H9 (cell line): ENCODE results near the gene RGS16. TPM values are rescaled to one million over a fixed set of nuclear protein-coding genes. Genes with fewer than 3 reads are reported as not detected.
A peak's percentile ranks its signal among the peaks of the same experiment; 100 is the strongest.

Source experiments
- DNase-seq: peaks from one replicate; pipeline ENCODE4 v3.0.0-alpha.2; 2017
- H2AFZ ChIP-seq: one replicate; pipeline ENCODE4 v1.6.1; 2013; ENCODE audit warnings: mild to moderate bottlenecking, low read length, control low read depth, moderate library complexity
- H2AK5ac ChIP-seq: 2 replicates; pipeline ENCODE4 v1.6.1; 2013; ENCODE audit warnings: low read length, control low read depth, mixed read lengths; ENCODE audit not compliant: insufficient read length
- H2BK120ac ChIP-seq: one replicate; pipeline ENCODE4 v1.6.1; 2013; ENCODE audit warnings: low read depth, mild to moderate bottlenecking, low read length, control low read depth, inconsistent platforms; ENCODE audit not compliant: poor library complexity, severe bottlenecking
- H2BK12ac ChIP-seq: 2 replicates; pipeline ENCODE4 v1.6.1; 2013; ENCODE audit warnings: low read length, control low read depth, mixed read lengths, low read depth; ENCODE audit not compliant: insufficient read length
- H2BK15ac ChIP-seq: 2 replicates; pipeline ENCODE4 v1.6.1; 2013; ENCODE audit warnings: low read depth, low read length, control low read depth
- H2BK20ac ChIP-seq: one replicate; pipeline ENCODE4 v1.6.1; 2013; ENCODE audit warnings: low read depth, mild to moderate bottlenecking, low read length, control low read depth, inconsistent platforms; ENCODE audit not compliant: poor library complexity, severe bottlenecking
- H2BK5ac ChIP-seq: 2 replicates; pipeline ENCODE4 v1.6.1; 2013; ENCODE audit warnings: low read length, control low read depth, mixed read lengths; ENCODE audit not compliant: insufficient read length
- H3K14ac ChIP-seq: 2 replicates; pipeline ENCODE4 v1.6.1; 2013; ENCODE audit warnings: low read length, control low read depth; ENCODE audit not compliant: insufficient read depth
- H3K18ac ChIP-seq: 2 replicates; pipeline ENCODE4 v1.6.1; 2013; ENCODE audit warnings: low read depth, mild to moderate bottlenecking, mixed read lengths, low read length, control low read depth; ENCODE audit not compliant: insufficient read length
- H3K23ac ChIP-seq: 2 replicates; pipeline ENCODE4 v1.6.1; 2013; ENCODE audit warnings: low read length, control low read depth, mixed read lengths, low read depth; ENCODE audit not compliant: insufficient read length
- H3K23me2 ChIP-seq: 2 replicates; pipeline ENCODE4 v1.6.1; 2013; ENCODE audit warnings: low read depth, mild to moderate bottlenecking, mixed read lengths, low read length, control low read depth; ENCODE audit not compliant: insufficient read length, poor library complexity, severe bottlenecking
- H3K27ac ChIP-seq: 2 replicates; pipeline ENCODE4 v1.5.1; 2013; ENCODE audit warnings: low read length, control low read depth, mixed read lengths, low read depth; ENCODE audit not compliant: insufficient read length
- H3K27me3 ChIP-seq: 2 replicates; pipeline ENCODE4 v1.6.1; 2013; ENCODE audit warnings: low read length, control low read depth, inconsistent platforms; ENCODE audit not compliant: insufficient read depth
- H3K4ac ChIP-seq: 2 replicates; pipeline ENCODE4 v1.6.1; 2013; ENCODE audit warnings: low read depth, mild to moderate bottlenecking, control low read depth, inconsistent platforms, low read length, moderate library complexity
- H3K4me1 ChIP-seq: 2 replicates; pipeline ENCODE4 v1.6.1; 2013; ENCODE audit warnings: low read length, control low read depth, inconsistent platforms; ENCODE audit not compliant: insufficient read depth
- H3K4me2 ChIP-seq: 2 replicates; pipeline ENCODE4 v1.6.1; 2013; ENCODE audit warnings: low read length, control low read depth, mixed read lengths; ENCODE audit not compliant: insufficient read length, insufficient read depth
- H3K56ac ChIP-seq: 2 replicates; pipeline ENCODE4 v1.6.1; 2013; ENCODE audit warnings: low read depth, mild to moderate bottlenecking, mixed read lengths, low read length, control low read depth; ENCODE audit not compliant: insufficient read length
- H3K79me1 ChIP-seq: 2 replicates; pipeline ENCODE4 v1.6.1; 2013; ENCODE audit warnings: low read depth, mild to moderate bottlenecking, moderate library complexity, low read length, control low read depth, inconsistent platforms; ENCODE audit not compliant: insufficient read depth, poor library complexity, severe bottlenecking
- H3K79me2 ChIP-seq: 2 replicates; pipeline ENCODE4 v1.6.1; 2013; ENCODE audit warnings: low read length, control low read depth, inconsistent platforms; ENCODE audit not compliant: insufficient read depth
- H3K9ac ChIP-seq: 2 replicates; pipeline ENCODE4 v1.6.1; 2013; ENCODE audit warnings: low read length, control low read depth, mixed read lengths; ENCODE audit not compliant: insufficient read length; ENCODE audit errors: extremely low read depth
- H3K9me3 ChIP-seq: one replicate; pipeline ENCODE4 v1.6.1; 2013; ENCODE audit warnings: low read depth, low read length, inconsistent platforms; ENCODE audit not compliant: control insufficient read depth
- H3T11ph ChIP-seq: one replicate; pipeline ENCODE4 v1.6.1; 2013; ENCODE audit warnings: mild to moderate bottlenecking, low read length, control low read depth, inconsistent platforms
- H4K20me1 ChIP-seq: one replicate; pipeline ENCODE4 v1.6.1; 2013; ENCODE audit not compliant: control insufficient read depth, insufficient read length, insufficient read depth
- H4K5ac ChIP-seq: 2 replicates; pipeline ENCODE4 v1.6.1; 2013; ENCODE audit warnings: low read depth, mild to moderate bottlenecking, mixed read lengths, low read length, control low read depth; ENCODE audit not compliant: insufficient read length
- H4K8ac ChIP-seq: replicated peaks from 2 replicates; pipeline ENCODE4 v1.6.1; 2013; ENCODE audit warnings: low read length, control low read depth, mixed read lengths, low read depth; ENCODE audit not compliant: insufficient read length
- H4K91ac ChIP-seq: 2 replicates; pipeline ENCODE4 v1.6.1; 2013; ENCODE audit warnings: low read depth, mild to moderate bottlenecking, moderate library complexity, mixed read lengths, low read length, control low read depth; ENCODE audit not compliant: insufficient read length
- H3K27ac Mint-ChIP-seq, 3 experiments: 2 replicates in 2 of 3; 3 replicates in 1 of 3; pipeline ENCODE4 v1.8.0; 2020 to 2021; ENCODE audit warnings: mixed read lengths in 3 of 3, mild to moderate bottlenecking in 1 of 3, moderate library complexity in 1 of 3
- H3K27me3 Mint-ChIP-seq: 2 replicates; pipeline ENCODE4 v1.8.0; 2021; ENCODE audit warnings: low read depth, mild to moderate bottlenecking, moderate library complexity, mixed read lengths
- H3K36me3 Mint-ChIP-seq, 3 experiments: 2 replicates in 2 of 3; 3 replicates in 1 of 3; pipeline ENCODE4 v1.8.0; 2020 to 2021; ENCODE audit warnings: low read depth in 3 of 3, mixed read lengths in 3 of 3; ENCODE audit not compliant: insufficient read depth in 1 of 3
- H3K4me1 Mint-ChIP-seq, 2 experiments: 2 replicates each; pipeline ENCODE4 v1.8.0; 2020; ENCODE audit warnings: mixed read lengths in 2 of 2
- H3K4me3 Mint-ChIP-seq, 2 experiments: 2 replicates in 1 of 2; 3 replicates in 1 of 2; pipeline ENCODE4 v1.8.0; 2020 to 2021; ENCODE audit warnings: mild to moderate bottlenecking in 2 of 2, mixed read lengths in 2 of 2, moderate library complexity in 1 of 2
- H3K9me3 Mint-ChIP-seq, 2 experiments: 2 replicates in 1 of 2; 3 replicates in 1 of 2; pipeline ENCODE4 v1.8.0; 2020; ENCODE audit warnings: mild to moderate bottlenecking in 2 of 2, mixed read lengths in 2 of 2, moderate library complexity in 1 of 2
- WGBS: extraction: QIAGEN DNeasy Blood & Tissue Kit; methylation state at CpG from one replicate; pipeline ENCODE4 v1.1.7; 2013; ENCODE audit warnings: missing lambda C conversion rate, low lambda C conversion rate, mixed read lengths; ENCODE audit not compliant: insufficient read length; ENCODE audit errors: extremely low coverage; 5-methylcytosine and 5-hydroxymethylcytosine counted together
- total RNA-seq: library from RNA; stranded (reverse); gene quantifications from 2 replicates; pipeline ENCODE4 v1.2.1, GENCODE V29; 2021
- TF ChIP-seq, protein P1 (sequence below): fragments of 200-600 bp; sonication (generic); conservative IDR thresholded peaks from 3 replicates; pipeline ENCODE4 v1.8.0; 2021; ENCODE audit warnings: antibody characterized with exemption, mild to moderate bottlenecking

Gene RGS16
- total RNA-seq, 1 experiment from 2014 or later: 6.9 TPM

DNA sequence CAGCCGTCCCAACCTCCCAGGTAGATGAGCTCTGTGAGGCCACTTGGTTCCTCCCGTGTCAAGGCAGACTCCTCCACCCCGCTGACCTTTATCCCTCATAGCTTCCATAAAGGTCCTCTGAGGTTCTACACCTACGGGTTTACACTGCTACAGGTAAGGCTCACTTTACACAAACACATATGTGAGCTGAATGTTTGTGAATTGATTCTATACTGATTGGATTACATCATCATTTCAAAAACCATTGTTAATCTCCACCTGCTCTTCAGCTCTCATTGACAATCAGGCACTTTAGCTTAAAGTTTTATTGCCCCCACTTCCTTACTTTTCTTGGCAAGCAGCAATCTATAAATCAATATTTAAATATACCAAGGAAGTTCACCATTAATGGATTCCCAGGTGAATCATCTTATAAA is 12.8 kb upstream of the RGS16 start:
- Histone ChIP-seq H3K79me2 (no peaks in the 10 kb centered on the region), H2BK120ac (no peak overlapping the region), H4K20me1 (no peaks in the 10 kb centered on the region), H4K91ac (no peak overlapping the region), H2BK12ac (no peak overlapping the region), H3K14ac (no peak overlapping the region), H2BK15ac (no peak overlapping the region), H3K9me3 (no peaks in the 10 kb centered on the region), H3K4ac (no peak overlapping the region), H2AFZ (no peak overlapping the region), H3K23me2 (peaks cover 15% of the 10 kb centered on the region), H3K4me1 (peaks cover 11% of the 10 kb centered on the region; the same call in 1 of the 2 replicates), H4K5ac (no peak overlapping the region), H3K27me3 (no peaks in the 10 kb centered on the region; the same call in 1 of the 2 replicates), H3T11ph (no peak overlapping the region), H3K56ac (no peak overlapping the region), H3K23ac (no peak overlapping the region), H3K27ac (no peak overlapping the region), H3K9ac (no peak overlapping the region), H3K79me1 (no peaks in the 10 kb centered on the region), H3K4me2 (peak overlapping the region; percentile 52), H2AK5ac (no peak overlapping the region), H2BK20ac (no peak overlapping the region), H4K8ac (no peak overlapping the region), H2BK5ac (no peak overlapping the region), H3K18ac (no peak overlapping the region)
- peaks cover 64% of the 10 kb centered on the region for H3K27me3 Mint-ChIP-seq
- TF ChIP-seq, protein P1, sequence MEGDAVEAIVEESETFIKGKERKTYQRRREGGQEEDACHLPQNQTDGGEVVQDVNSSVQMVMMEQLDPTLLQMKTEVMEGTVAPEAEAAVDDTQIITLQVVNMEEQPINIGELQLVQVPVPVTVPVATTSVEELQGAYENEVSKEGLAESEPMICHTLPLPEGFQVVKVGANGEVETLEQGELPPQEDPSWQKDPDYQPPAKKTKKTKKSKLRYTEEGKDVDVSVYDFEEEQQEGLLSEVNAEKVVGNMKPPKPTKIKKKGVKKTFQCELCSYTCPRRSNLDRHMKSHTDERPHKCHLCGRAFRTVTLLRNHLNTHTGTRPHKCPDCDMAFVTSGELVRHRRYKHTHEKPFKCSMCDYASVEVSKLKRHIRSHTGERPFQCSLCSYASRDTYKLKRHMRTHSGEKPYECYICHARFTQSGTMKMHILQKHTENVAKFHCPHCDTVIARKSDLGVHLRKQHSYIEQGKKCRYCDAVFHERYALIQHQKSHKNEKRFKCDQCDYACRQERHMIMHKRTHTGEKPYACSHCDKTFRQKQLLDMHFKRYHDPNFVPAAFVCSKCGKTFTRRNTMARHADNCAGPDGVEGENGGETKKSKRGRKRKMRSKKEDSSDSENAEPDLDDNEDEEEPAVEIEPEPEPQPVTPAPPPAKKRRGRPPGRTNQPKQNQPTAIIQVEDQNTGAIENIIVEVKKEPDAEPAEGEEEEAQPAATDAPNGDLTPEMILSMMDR: no peak
- no peak for DNase-seq
- peaks cover 0 to 9% (median 0%) of the 10 kb centered on the region in 3 experiments; a peak in 2 of 7 replicates for H3K36me3 Mint-ChIP-seq
- no CpG with 5 or more reads among the region's 4 CpGs for WGBS
- H3K9me3 Mint-ChIP-seq: peaks cover 5 to 9% of the 10 kb centered on the region in 2 experiments; a peak in 4 of 5 replicates
- H3K4me3 Mint-ChIP-seq: peak overlapping the region; percentile 69 to 78
- H3K4me1 Mint-ChIP-seq: peaks cover 59 to 61% of the 10 kb centered on the region in 2 experiments
- H3K27ac Mint-ChIP-seq: peak overlapping the region in 2 of 3 experiments; percentile 18 to 35; a peak in 2 of 7 replicates
